NCI-H187 (cell line): Measurements from ENCODE around the gene UBL4B.

Source experiments
- DNase-seq, 2 experiments: peaks; one replicate each; lab custom pipeline; 2025; lab: John Stamatoyannopoulos, UW

Gene UBL4B

GRCh38 chr1:110085671-110086070 lies 26.6 kb upstream of the UBL4B start:
- no peak for DNase-seq

- DNase-seq: no peak
Observed at GRCh38 chr1:110086961-110087360, 25.3 kb upstream of the UBL4B start.

- peak; percentile 8 to 37 for DNase-seq
Observed at GRCh38 chr1:110087812-110088738, 24.2 kb upstream of the UBL4B start.

- no peak for DNase-seq
Observed at GRCh38 chr1:110088739-110089316, 23.4 kb upstream of the UBL4B start.

- no peak for DNase-seq
Observed at GRCh38 chr1:110089561-110090275, 22.5 kb upstream of the UBL4B start.

GRCh38 chr1:110091381-110091780 lies 20.9 kb upstream of the UBL4B start:
- no peak for DNase-seq

GRCh38 chr1:110091791-110092190 lies 20.5 kb upstream of the UBL4B start:
- DNase-seq: no peak

GRCh38 chr1:110092991-110093390 lies 19.3 kb upstream of the UBL4B start:
- DNase-seq: no peak

GRCh38 chr1:110094931-110095654 lies 17.1 kb upstream of the UBL4B start:
- no peak for DNase-seq

GRCh38 chr1:110097507-110098221 lies 14.6 kb upstream of the UBL4B start:
- DNase-seq: no peak

GRCh38 chr1:110098222-110099026 lies 13.8 kb upstream of the UBL4B start:
- no peak for DNase-seq

- DNase-seq: no peak
Observed at GRCh38 chr1:110100335-110100734, 11.9 kb upstream of the UBL4B start.

GRCh38 chr1:110102081-110102480 lies 10.2 kb upstream of the UBL4B start:
- DNase-seq: no peak

GRCh38 chr1:110106013-110106941 lies 6.0 kb upstream of the UBL4B start:
- DNase-seq: peak; percentile 4 to 27

GRCh38 chr1:110107867-110108469 lies 4.3 kb upstream of the UBL4B start:
- no peak for DNase-seq

- DNase-seq: no peak
Observed at GRCh38 chr1:110111081-110111480, 1.2 kb upstream of the UBL4B start.

- DNase-seq: no peak
Observed at GRCh38 chr1:110112656-110113055, 413 bp downstream of the UBL4B start.

- DNase-seq: no peak
Observed at GRCh38 chr1:110113551-110113950, 1.3 kb downstream of the UBL4B start.

GRCh38 chr1:110114173-110114572 lies 1.9 kb downstream of the UBL4B start:
- no peak for DNase-seq
